Skeletal muscle cell (primary cell): ENCODE measurements around the gene SSH2.

Experiments used
- DNase-seq: peaks from one replicate; pipeline ENCODE4 v3.0.0-alpha.2; 2010; ENCODE audit warnings: low read depth
- H3K4me3 ChIP-seq: 2 replicates; pipeline ENCODE4 v1.5.1; 2011; ENCODE audit warnings: low read depth, mild to moderate bottlenecking, control low read depth, low read length, moderate library complexity

SSH2 gene

GRCh38 chr17:29588562-29589411, 341.2 kb downstream of the SSH2 start:
- H3K4me3 ChIP-seq: peak overlapping the region; percentile 61
- no peak for DNase-seq

- peak overlapping the region; percentile 61 for H3K4me3 ChIP-seq
- no peak for DNase-seq
Measured at GRCh38 chr17:29588017-29588561, 341.9 kb downstream of the SSH2 start.

- no peak for DNase-seq
- H3K4me3 ChIP-seq: peak overlapping the region; percentile 61
Measured at GRCh38 chr17:29587591-29587990, 342.4 kb downstream of the SSH2 start.

- no peak for DNase-seq
- H3K4me3 ChIP-seq: no peak overlapping the region
Measured at GRCh38 chr17:29586676-29587469, 343.2 kb downstream of the SSH2 start.

- DNase-seq: no peak
- H3K4me3 ChIP-seq: no peak overlapping the region
Measured at GRCh38 chr17:29585080-29585751, 344.8 kb downstream of the SSH2 start.

- no peak overlapping the region for H3K4me3 ChIP-seq
- DNase-seq: no peak
Measured at GRCh38 chr17:29584452-29585079, 345.5 kb downstream of the SSH2 start.

GRCh38 chr17:29583324-29584248, 346.4 kb downstream of the SSH2 start:
- no peak for DNase-seq
- no peak overlapping the region for H3K4me3 ChIP-seq

- DNase-seq: no peak
- no peak overlapping the region for H3K4me3 ChIP-seq
Measured at GRCh38 chr17:29582772-29583171, 347.3 kb downstream of the SSH2 start.

GRCh38 chr17:29582254-29582765, 347.7 kb downstream of the SSH2 start:
- DNase-seq: no peak
- no peak overlapping the region for H3K4me3 ChIP-seq

GRCh38 chr17:29581583-29582253, 348.3 kb downstream of the SSH2 start:
- no peak overlapping the region for H3K4me3 ChIP-seq
- DNase-seq: no peak

- DNase-seq: no peak
- H3K4me3 ChIP-seq: no peak overlapping the region
Measured at GRCh38 chr17:29579866-29580771, 349.9 kb downstream of the SSH2 start.

GRCh38 chr17:29578626-29579485, 351.2 kb downstream of the SSH2 start:
- DNase-seq: no peak
- H3K4me3 ChIP-seq: no peak overlapping the region

- DNase-seq: no peak
- no peak overlapping the region for H3K4me3 ChIP-seq
Measured at GRCh38 chr17:29577385-29578211, 352.4 kb downstream of the SSH2 start.

GRCh38 chr17:29577001-29577370, 353.0 kb downstream of the SSH2 start:
- H3K4me3 ChIP-seq: no peak overlapping the region
- DNase-seq: no peak
